ENCODE data around the gene ANKLE1.

Gene ANKLE1

DNA sequence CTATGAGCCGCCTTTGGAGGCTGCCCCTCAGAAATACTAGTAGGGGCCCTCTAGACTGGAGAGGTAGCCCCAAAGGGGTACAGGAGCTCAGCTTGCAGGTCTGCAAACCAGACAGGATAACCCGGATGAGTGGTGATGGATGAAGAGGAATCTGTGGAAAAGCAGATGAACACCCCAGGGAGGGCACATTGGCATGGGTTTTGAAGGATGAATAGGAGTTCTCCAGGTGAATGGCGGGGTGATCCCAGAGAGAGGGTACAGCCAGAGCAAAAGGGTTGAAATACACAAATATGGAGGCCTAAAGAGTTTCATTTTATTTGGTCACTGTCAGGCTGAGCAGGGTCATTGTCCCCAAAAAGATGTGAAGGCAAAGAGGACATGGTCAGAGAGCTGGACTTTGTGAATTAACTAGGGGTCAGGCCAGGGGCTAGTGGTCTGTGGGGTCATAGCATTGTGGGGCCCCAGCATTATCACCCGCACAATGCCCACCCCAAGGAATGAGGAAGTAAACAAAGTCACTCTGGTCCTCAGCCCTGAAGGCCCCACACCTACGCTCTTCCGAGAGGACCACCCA, 40.8 kb upstream of the ANKLE1 start:
- Histone ChIP-seq H3K27ac (ENCODE audit: low read length) (no peak overlapping the region), H3K4me3 (ENCODE audit: low read length in 2 of 2) (no peak overlapping the region), H3K4me1 (ENCODE audit: control insufficient read depth, insufficient read depth, low read length) (peaks cover 31% of the 10 kb centered on the region), H3K36me3 (ENCODE audit: control insufficient read depth in 2 of 2, insufficient read depth in 2 of 2, low read length in 2 of 2) (peaks cover 0 to 12% of the 10 kb centered on the region in 2 donors), H3K9ac (ENCODE audit: low read length in 2 of 2) (no peak overlapping the region), H3K27me3 (ENCODE audit: control insufficient read depth in 1 of 2, insufficient read depth in 2 of 2, low read length in 2 of 2) (no peaks in the 10 kb centered on the region), H3K9me3 (ENCODE audit: control insufficient read depth in 2 of 2, low read length in 2 of 2) (no peaks in the 10 kb centered on the region)

DNA sequence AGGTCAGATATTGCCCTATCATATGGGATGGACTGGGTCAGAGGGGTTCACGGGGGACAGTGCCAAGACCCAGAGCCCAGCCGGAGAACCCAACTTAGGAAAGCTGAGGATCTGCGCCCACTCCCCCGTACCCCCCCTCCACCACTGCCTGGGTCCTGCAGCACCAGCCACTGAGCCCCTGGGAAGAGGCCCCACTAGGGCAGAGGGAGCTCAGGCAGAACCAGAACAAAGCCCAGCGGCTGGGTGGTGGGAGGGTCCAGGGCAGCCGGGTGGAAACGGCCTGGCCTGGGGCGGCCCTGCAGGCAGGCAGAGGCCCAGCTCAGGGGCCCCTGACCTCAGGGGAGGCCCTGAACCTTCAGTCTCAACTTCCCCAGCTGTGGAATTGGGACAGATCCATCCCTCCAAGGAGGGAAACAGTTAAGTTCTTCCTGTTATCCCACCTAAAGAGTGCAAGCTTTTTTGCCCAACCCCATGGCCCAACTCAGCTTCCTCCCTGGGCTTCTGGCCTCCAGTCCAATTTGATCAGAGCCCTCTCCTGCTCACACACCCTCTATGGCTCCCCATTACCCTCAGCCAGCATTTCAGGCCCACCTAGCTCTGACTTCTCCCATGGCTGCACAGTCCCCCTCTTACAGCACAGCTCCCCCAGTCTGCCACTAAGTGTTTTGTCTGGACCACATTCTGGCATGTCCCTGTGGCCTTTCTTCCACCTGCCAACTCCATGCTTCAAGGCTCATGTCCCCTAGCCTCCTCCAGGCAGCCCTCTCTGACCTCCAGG, 39.1 kb upstream of the ANKLE1 start:
- H3K27me3 ChIP-seq (ENCODE audit: control insufficient read depth in 1 of 2, insufficient read depth in 2 of 2, low read length in 2 of 2) = no peaks in the 10 kb centered on the region
- H3K9me3 ChIP-seq (ENCODE audit: control insufficient read depth in 2 of 2, low read length in 2 of 2) = no peaks in the 10 kb centered on the region
- H3K4me3 ChIP-seq (ENCODE audit: low read length in 2 of 2) = peak overlapping the region in 1 of 2 donors; percentile 88
- H3K36me3 ChIP-seq (ENCODE audit: control insufficient read depth in 2 of 2, insufficient read depth in 2 of 2, low read length in 2 of 2) = peaks cover 0 to 12% of the 10 kb centered on the region in 2 donors
- H3K9ac ChIP-seq (ENCODE audit: low read length in 2 of 2) = no peak overlapping the region
- H3K27ac ChIP-seq (ENCODE audit: low read length) = peak overlapping the region; percentile 71
- H3K4me1 ChIP-seq (ENCODE audit: control insufficient read depth, insufficient read depth, low read length) = peaks cover 35% of the 10 kb centered on the region

DNA sequence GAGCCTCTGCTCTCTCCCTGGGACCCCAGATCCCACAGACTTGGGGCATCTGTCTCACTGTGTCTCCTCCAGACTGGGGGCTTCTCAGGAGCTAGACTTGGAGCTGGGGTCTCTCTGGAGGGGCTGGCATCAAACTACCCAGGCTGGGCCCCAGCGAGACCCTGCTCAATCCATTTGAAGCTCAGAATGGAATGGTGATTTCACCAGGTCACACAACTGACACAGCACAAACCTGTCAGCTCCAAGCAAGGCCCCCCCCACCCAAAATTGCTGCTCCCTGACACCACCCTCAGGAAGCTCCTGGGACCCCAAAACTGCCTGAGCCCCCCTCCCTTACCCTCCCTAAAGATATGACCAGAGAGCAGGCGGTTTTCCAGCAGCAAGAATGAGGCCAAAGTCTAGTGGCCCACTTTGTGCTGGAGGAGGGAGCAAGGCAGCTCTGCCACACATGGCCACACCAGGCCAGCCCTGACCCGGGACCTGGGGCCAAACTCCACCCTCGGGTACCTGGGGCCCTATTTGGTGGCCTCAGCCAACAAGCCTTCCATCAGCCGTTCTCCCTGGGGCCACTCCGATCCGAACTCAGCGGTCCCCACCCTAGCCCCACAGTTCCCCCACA, 38.4 kb upstream of the ANKLE1 start:
- peak overlapping the region; percentile 71 to 78 for H3K9ac ChIP-seq (ENCODE audit: low read length in 2 of 2)
- H3K27ac ChIP-seq (ENCODE audit: low read length) = peak overlapping the region; percentile 71
- no peaks in the 10 kb centered on the region for H3K27me3 ChIP-seq (ENCODE audit: control insufficient read depth in 1 of 2, insufficient read depth in 2 of 2, low read length in 2 of 2)
- H3K36me3 ChIP-seq (ENCODE audit: control insufficient read depth in 2 of 2, insufficient read depth in 2 of 2, low read length in 2 of 2) = peaks cover 0 to 8% of the 10 kb centered on the region in 2 donors
- H3K4me1 ChIP-seq (ENCODE audit: control insufficient read depth, insufficient read depth, low read length) = peaks cover 35% of the 10 kb centered on the region
- H3K9me3 ChIP-seq (ENCODE audit: control insufficient read depth in 2 of 2, low read length in 2 of 2) = no peaks in the 10 kb centered on the region
- H3K4me3 ChIP-seq (ENCODE audit: low read length in 2 of 2) = peak overlapping the region; percentile 79 to 88

DNA sequence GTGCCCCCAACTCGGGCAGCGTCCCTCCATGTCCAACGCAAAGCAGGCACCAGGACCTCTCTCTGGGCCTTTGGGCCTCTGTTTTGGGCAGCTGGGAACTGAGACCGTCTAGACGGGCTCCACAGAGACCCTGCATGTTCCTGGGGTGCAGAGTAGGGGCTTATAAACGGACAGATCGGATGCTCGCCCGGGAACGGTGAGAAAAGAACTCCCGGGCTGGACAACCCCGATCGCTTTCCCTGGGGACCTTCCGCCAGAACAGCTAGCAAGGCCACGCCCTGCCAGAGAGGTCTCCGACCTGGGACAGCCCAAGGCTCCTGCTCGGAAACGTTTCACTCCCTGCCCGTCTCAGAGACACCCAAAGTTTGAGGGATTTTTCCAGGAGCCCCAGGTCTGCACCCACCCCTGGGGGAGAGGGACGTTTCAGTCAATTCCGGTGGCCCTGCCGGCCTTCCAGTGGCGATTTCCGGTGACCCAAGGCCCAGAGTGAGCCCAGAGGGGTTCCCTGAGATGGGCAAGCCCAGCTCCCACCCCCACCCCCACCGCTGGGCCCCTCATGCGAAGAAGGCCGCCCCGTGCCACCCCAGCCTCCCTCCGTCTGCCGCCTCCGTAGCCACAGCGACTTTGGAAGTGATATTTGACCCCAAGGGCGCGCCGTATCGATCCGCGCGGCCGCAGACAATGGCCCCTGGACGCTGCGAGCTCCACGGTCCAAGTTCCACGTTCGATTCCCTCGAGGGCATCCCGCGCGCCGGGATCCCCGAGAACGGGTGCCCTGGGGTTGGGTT, 37.7 kb upstream of the ANKLE1 start:
- H3K9me3 ChIP-seq (ENCODE audit: control insufficient read depth in 2 of 2, low read length in 2 of 2) = no peaks in the 10 kb centered on the region
- peak overlapping the region; percentile 79 to 88 for H3K4me3 ChIP-seq (ENCODE audit: low read length in 2 of 2)
- H3K27ac ChIP-seq (ENCODE audit: low read length) = peak overlapping the region; percentile 71
- H3K9ac ChIP-seq (ENCODE audit: low read length in 2 of 2) = peak overlapping the region; percentile 74 to 78
- H3K27me3 ChIP-seq (ENCODE audit: control insufficient read depth in 1 of 2, insufficient read depth in 2 of 2, low read length in 2 of 2) = no peaks in the 10 kb centered on the region
- H3K36me3 ChIP-seq (ENCODE audit: control insufficient read depth in 2 of 2, insufficient read depth in 2 of 2, low read length in 2 of 2) = peaks cover 0 to 8% of the 10 kb centered on the region in 2 donors
- peaks cover 35% of the 10 kb centered on the region for H3K4me1 ChIP-seq (ENCODE audit: control insufficient read depth, insufficient read depth, low read length)

- peak overlapping the region; percentile 71 for H3K27ac ChIP-seq (ENCODE audit: low read length)
- H3K36me3 ChIP-seq (ENCODE audit: control insufficient read depth in 2 of 2, insufficient read depth in 2 of 2, low read length in 2 of 2) = peaks cover 0 to 8% of the 10 kb centered on the region in 2 donors
- H3K27me3 ChIP-seq (ENCODE audit: control insufficient read depth in 1 of 2, insufficient read depth in 2 of 2, low read length in 2 of 2) = no peaks in the 10 kb centered on the region
- H3K4me1 ChIP-seq (ENCODE audit: control insufficient read depth, insufficient read depth, low read length) = peaks cover 35% of the 10 kb centered on the region
- peak overlapping the region; percentile 74 to 78 for H3K9ac ChIP-seq (ENCODE audit: low read length in 2 of 2)
- peak overlapping the region; percentile 79 to 88 for H3K4me3 ChIP-seq (ENCODE audit: low read length in 2 of 2)
- no peaks in the 10 kb centered on the region for H3K9me3 ChIP-seq (ENCODE audit: control insufficient read depth in 2 of 2, low read length in 2 of 2)
Observed at GRCh38 chr19:17244618-17245534, 36.8 kb upstream of the ANKLE1 start.

DNA sequence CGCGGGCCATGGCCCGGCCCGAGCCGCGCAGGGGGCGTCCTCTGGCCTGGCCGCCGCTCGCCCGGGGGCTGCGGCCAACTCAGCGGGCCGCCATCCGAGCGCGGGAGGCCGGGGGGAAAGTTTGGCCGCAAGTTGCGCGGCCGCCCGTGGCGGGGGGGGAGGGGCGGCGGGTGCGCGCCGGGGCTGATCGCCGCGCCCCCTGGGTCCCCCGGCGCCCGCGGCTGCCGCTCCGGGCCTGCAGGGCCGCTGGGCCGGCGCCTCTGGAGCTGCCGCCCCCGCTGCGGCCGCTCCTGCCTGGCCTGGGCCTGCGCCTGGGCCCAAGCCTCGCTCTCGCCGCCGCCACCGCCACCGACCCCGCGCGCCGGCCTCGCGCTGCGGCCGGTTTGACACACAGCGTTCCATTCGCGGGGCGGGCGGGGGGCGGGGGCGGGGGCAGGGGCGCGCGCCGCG, 36.1 kb upstream of the ANKLE1 start, which contains the start of gene NR2F6:
NR2F6 (minus strand) TSS at position 385 of the 450 bp plus-strand sequence. CDS start 699 bp downstream, outside the sequence.
- Histone ChIP-seq H3K9me3 (ENCODE audit: control insufficient read depth in 2 of 2, low read length in 2 of 2) (no peaks in the 10 kb centered on the region), H3K9ac (ENCODE audit: low read length in 2 of 2) (peak within 1 kb of the TSS; percentile 74 to 78), H3K4me1 (ENCODE audit: control insufficient read depth, insufficient read depth, low read length) (peaks cover 35% of the 10 kb centered on the region), H3K4me3 (ENCODE audit: low read length in 2 of 2) (peak within 1 kb of the TSS; percentile 79 to 88), H3K27me3 (ENCODE audit: control insufficient read depth in 1 of 2, insufficient read depth in 2 of 2, low read length in 2 of 2) (no peaks in the 10 kb centered on the region), H3K36me3 (ENCODE audit: control insufficient read depth in 2 of 2, insufficient read depth in 2 of 2, low read length in 2 of 2) (peaks cover 0 to 5% of the 10 kb centered on the region in 2 donors), H3K27ac (ENCODE audit: low read length) (peak within 1 kb of the TSS; percentile 71)

- Histone ChIP-seq H3K4me3 (ENCODE audit: low read length in 2 of 2) (peak overlapping the region; percentile 63 to 72), H3K9me3 (ENCODE audit: control insufficient read depth in 2 of 2, low read length in 2 of 2) (no peaks in the 10 kb centered on the region), H3K36me3 (ENCODE audit: control insufficient read depth in 2 of 2, insufficient read depth in 2 of 2, low read length in 2 of 2) (no peaks in the 10 kb centered on the region), H3K9ac (ENCODE audit: low read length in 2 of 2) (peak overlapping the region; percentile 55 to 60), H3K27me3 (ENCODE audit: control insufficient read depth in 1 of 2, insufficient read depth in 2 of 2, low read length in 2 of 2) (no peaks in the 10 kb centered on the region), H3K27ac (ENCODE audit: low read length) (peak overlapping the region; percentile 71), H3K4me1 (ENCODE audit: control insufficient read depth, insufficient read depth, low read length) (peaks cover 28% of the 10 kb centered on the region)
Observed at GRCh38 chr19:17246681-17247425, 34.8 kb upstream of the ANKLE1 start.

DNA sequence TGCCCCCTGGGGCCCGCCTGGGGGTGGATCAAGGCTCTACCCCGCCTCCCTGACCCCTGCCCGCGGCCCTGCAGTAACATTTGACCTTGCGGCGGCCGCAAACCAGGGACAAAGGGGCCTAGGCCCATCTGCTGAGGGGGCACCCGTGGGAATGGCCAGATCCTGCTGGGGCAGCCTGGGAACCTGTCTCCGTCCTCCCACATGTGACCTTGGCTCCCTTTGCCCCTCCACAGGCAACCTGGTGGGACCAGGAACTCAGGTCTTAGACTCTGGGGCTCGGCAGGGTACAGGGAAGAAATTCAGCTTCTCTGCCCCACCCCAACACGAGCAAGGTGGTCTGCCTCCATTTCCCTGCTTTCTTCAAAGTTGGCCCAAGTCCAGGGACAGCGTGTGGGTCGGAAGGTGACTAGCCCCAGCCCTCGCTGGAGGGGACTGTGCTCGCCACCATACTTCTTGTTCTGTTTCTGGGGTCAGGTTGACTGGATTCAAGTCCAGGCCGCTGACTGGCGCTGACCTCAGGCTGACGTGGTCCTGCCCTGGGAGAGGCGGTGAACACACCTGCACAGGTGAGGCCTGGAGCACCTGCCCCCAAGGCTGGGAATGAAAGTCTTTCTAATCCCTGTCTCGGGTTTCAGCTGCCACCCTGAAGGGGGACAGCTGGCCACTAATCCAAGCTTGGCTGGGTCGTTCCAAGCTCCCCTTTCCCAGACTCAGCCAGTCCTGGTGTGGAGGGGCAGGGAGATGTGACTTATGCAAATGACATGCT, 33.5 kb upstream of the ANKLE1 start:
- no peaks in the 10 kb centered on the region for H3K9me3 ChIP-seq (ENCODE audit: control insufficient read depth in 2 of 2, low read length in 2 of 2)
- no peak overlapping the region for H3K9ac ChIP-seq (ENCODE audit: low read length in 2 of 2)
- H3K27ac ChIP-seq (ENCODE audit: low read length) = no peak overlapping the region

More for the DNA sequence above, 33.5 kb upstream of the ANKLE1 start:
- no peak overlapping the region for H3K4me3 ChIP-seq (ENCODE audit: low read length in 2 of 2)
- no peaks in the 10 kb centered on the region for H3K27me3 ChIP-seq (ENCODE audit: control insufficient read depth in 1 of 2, insufficient read depth in 2 of 2, low read length in 2 of 2)
- no peaks in the 10 kb centered on the region for H3K36me3 ChIP-seq (ENCODE audit: control insufficient read depth in 2 of 2, insufficient read depth in 2 of 2, low read length in 2 of 2)
- peaks cover 19% of the 10 kb centered on the region for H3K4me1 ChIP-seq (ENCODE audit: control insufficient read depth, insufficient read depth, low read length)
